GM23338 (cell line): ENCODE measurements around the gene PNLIP. TPM values are rescaled to one million over a fixed set of nuclear protein-coding genes. Genes with fewer than 3 reads are reported as not detected.

ENCODE experiments used
- ATAC-seq: fragments of 200-7000 bp; cut with Tn5 transposase; 3 replicates; pipeline ENCODE4 v1.9.1; 2020
- DNase-seq: peaks from one replicate; pipeline ENCODE4 v3.0.0-alpha.2; 2015; ENCODE audit warnings: low spot score
- H2AFZ ChIP-seq: fragments of 200-600 bp; sonication (generic); 2 replicates; pipeline ENCODE4 v1.8.0; 2016; ENCODE audit warnings: antibody characterized with exemption, mild to moderate bottlenecking, moderate library complexity
- H3F3A ChIP-seq: fragments of 200-600 bp; sonication (generic); replicated peaks from 2 replicates; pipeline ENCODE4 v1.8.0; 2017; ENCODE audit warnings: antibody characterized with exemption, mixed run types, low read depth
- H3K27ac ChIP-seq: fragments of 200-600 bp; sonication (generic); 2 replicates; pipeline ENCODE4 v1.6.1; 2016; ENCODE audit warnings: low read depth
- H3K27me3 ChIP-seq: fragments of 200-600 bp; sonication (generic); 2 replicates; pipeline ENCODE4 v1.8.0; 2016; ENCODE audit warnings: mild to moderate bottlenecking, mixed run types, moderate library complexity; ENCODE audit not compliant: insufficient read depth
- H3K36me3 ChIP-seq: fragments of 200-600 bp; sonication (generic); 2 replicates; pipeline ENCODE4 v1.8.0; 2016; ENCODE audit warnings: mild to moderate bottlenecking; ENCODE audit not compliant: insufficient read depth
- H3K4me1 ChIP-seq: fragments of 200-600 bp; sonication (generic); 2 replicates; pipeline ENCODE4 v1.8.0; 2016; ENCODE audit warnings: mild to moderate bottlenecking, moderate library complexity; ENCODE audit not compliant: insufficient read depth
- H3K4me2 ChIP-seq: fragments of 200-600 bp; sonication (generic); 2 replicates; pipeline ENCODE4 v1.7.1; 2017; ENCODE audit warnings: mixed run types
- H3K4me3 ChIP-seq: fragments of 200-600 bp; sonication (generic); 2 replicates; pipeline ENCODE4 v1.6.1; 2016; ENCODE audit warnings: mixed run types
- H3K79me2 ChIP-seq: fragments of 200-600 bp; sonication (generic); replicated peaks from 2 replicates; pipeline ENCODE4 v1.8.0; 2017; ENCODE audit warnings: mild to moderate bottlenecking; ENCODE audit not compliant: insufficient read depth
- H3K9me2 ChIP-seq: fragments of 200-600 bp; sonication (generic); 2 replicates; pipeline ENCODE4 v1.8.0; 2017; ENCODE audit not compliant: insufficient read depth
- H4K20me1 ChIP-seq: fragments of 200-600 bp; sonication (generic); replicated peaks from 2 replicates; pipeline ENCODE4 v1.8.0; 2017; ENCODE audit warnings: mild to moderate bottlenecking; ENCODE audit not compliant: insufficient read depth
- H3K27ac Mint-ChIP-seq: 2 replicates; pipeline ENCODE4 v1.8.0; 2020; ENCODE audit warnings: inconsistent platforms, mild to moderate bottlenecking, moderate library complexity, mixed read lengths
- H3K27me3 Mint-ChIP-seq: 3 replicates; pipeline ENCODE4 v1.8.0; 2022; ENCODE audit warnings: low read depth, mild to moderate bottlenecking, moderate library complexity, mixed read lengths, inconsistent platforms; ENCODE audit not compliant: insufficient read depth, poor library complexity
- H3K36me3 Mint-ChIP-seq: 3 replicates; pipeline ENCODE4 v1.8.0; 2021; ENCODE audit warnings: low read depth, mild to moderate bottlenecking, inconsistent platforms, moderate library complexity, mixed read lengths
- H3K4me1 Mint-ChIP-seq: 3 replicates; pipeline ENCODE4 v1.8.0; 2020; ENCODE audit warnings: mild to moderate bottlenecking, inconsistent platforms, mixed read lengths
- H3K4me3 Mint-ChIP-seq: 3 replicates; pipeline ENCODE4 v1.8.0; 2021; ENCODE audit warnings: moderate library complexity, mild to moderate bottlenecking, inconsistent platforms, mixed read lengths
- H3K9me3 Mint-ChIP-seq: 3 replicates; pipeline ENCODE4 v1.8.0; 2020; ENCODE audit warnings: moderate library complexity, mild to moderate bottlenecking, inconsistent platforms, mixed read lengths
- CREB1 ChIP-seq: fragments of 250-450 bp; sonication (Bioruptor Pico); IDR thresholded peaks from 2 replicates; pipeline ENCODE4 v1.5.0; 2020; ENCODE audit warnings: low read depth, mild to moderate bottlenecking, moderate library complexity
- CTCF ChIP-seq, 2 experiments: fragments of 200-600 bp in 1 of 2; sonication (generic) in 1 of 2; conservative IDR thresholded peaks; 2 replicates each; pipeline versions ENCODE4 v1.5.1 to v1.6.1; 2016 to 2017; ENCODE audit warnings: antibody characterized with exemption in 2 of 2, low read depth in 2 of 2, mild to moderate bottlenecking in 2 of 2, moderate library complexity in 1 of 2
- ETS1 ChIP-seq: IDR thresholded peaks from 2 replicates; pipeline ENCODE4 v1.6.1; 2016; ENCODE audit warnings: antibody characterized with exemption
- JUNB ChIP-seq: IDR thresholded peaks from one replicate; pipeline ENCODE4 v1.6.1; 2016; ENCODE audit warnings: antibody characterized with exemption; ENCODE audit not compliant: unreplicated experiment
- NANOG ChIP-seq: IDR thresholded peaks from 2 replicates; pipeline ENCODE4 v1.6.1; 2016; ENCODE audit warnings: antibody characterized with exemption, borderline replicate concordance
- STAT1 ChIP-seq: IDR thresholded peaks from one replicate; pipeline ENCODE4 v1.6.1; 2016; ENCODE audit warnings: antibody characterized with exemption; ENCODE audit not compliant: unreplicated experiment
- ZNF114 ChIP-seq: fragments of 250-450 bp; sonication (Bioruptor Pico); IDR thresholded peaks from 2 replicates; pipeline ENCODE4 v1.5.0; 2020; ENCODE audit warnings: mild to moderate bottlenecking, moderate library complexity
- ZNF331 ChIP-seq: fragments of 250-450 bp; sonication (Bioruptor Pico); IDR thresholded peaks from 2 replicates; pipeline ENCODE4 v1.5.0; 2020; ENCODE audit warnings: low read depth, mild to moderate bottlenecking, moderate library complexity
- polyA plus RNA-seq: library from polyadenylated mRNA; unstranded; fragments of >200 nt; fragmentation: Nextera tagmentation; extraction: Ambion mirVana; gene quantifications from 2 replicates; pipeline ENCODE4 v1.2.1, GENCODE V29; 2016
- total RNA-seq: library from RNA; depleted of rRNA; stranded (reverse); fragments of >200 nt; shearing (Covaris generic); gene quantifications from 2 replicates; pipeline ENCODE4 v1.2.3, GENCODE V29; 2014

Gene PNLIP
- total and polyA plus RNA-seq, 2 experiments from 2014 or later: not detected

- TF ChIP-seq CTCF (conservative IDR thresholded peaks at IDR 0.05; ENCODE audit: low read depth in 2 of 2) (peak; percentile 66 to 93), ZNF114 (CRISPR knock-in tag) (no peak), JUNB (no peak), CREB1 (CRISPR knock-in tag) (no peak)
- Histone ChIP-seq H3K4me3 (no peak overlapping the region), H3K27ac (no peak overlapping the region), H3K9me2 (no peaks in the 10 kb centered on the region; the same call in 1 of the 2 replicates), H3F3A (no peaks in the 10 kb centered on the region), H3K79me2 (no peaks in the 10 kb centered on the region), H3K4me1 (no peaks in the 10 kb centered on the region), H2AFZ (no peak overlapping the region), H3K4me2 (no peak overlapping the region), H4K20me1 (no peaks in the 10 kb centered on the region), H3K27me3 (no peaks in the 10 kb centered on the region), H3K36me3 (no peaks in the 10 kb centered on the region)
- H3K27me3 Mint-ChIP-seq: no peaks in the 10 kb centered on the region
- DNase-seq: peak; percentile 72
- peak; percentile 27; the same call in 1 of the 3 replicates for ATAC-seq
- H3K4me3 Mint-ChIP-seq: no peak overlapping the region
- no peaks in the 10 kb centered on the region for H3K4me1 Mint-ChIP-seq
- no peak overlapping the region for H3K27ac Mint-ChIP-seq
- no peaks in the 10 kb centered on the region for H3K9me3 Mint-ChIP-seq
- H3K36me3 Mint-ChIP-seq: no peaks in the 10 kb centered on the region
Observed at GRCh38 chr10:116521424-116522290, 24.1 kb upstream of the PNLIP start.

- Mint-ChIP-seq H3K27ac (no peak overlapping the region), H3K27me3 (no peaks in the 10 kb centered on the region), H3K36me3 (no peaks in the 10 kb centered on the region), H3K9me3 (no peaks in the 10 kb centered on the region), H3K4me1 (no peaks in the 10 kb centered on the region), H3K4me3 (no peak overlapping the region)
- ATAC-seq (no peak), DNase-seq (no peak)
- Histone ChIP-seq H3K36me3 (no peaks in the 10 kb centered on the region), H3K4me1 (no peaks in the 10 kb centered on the region), H3K4me3 (no peak overlapping the region), H3K4me2 (no peak overlapping the region), H3K9me2 (no peaks in the 10 kb centered on the region; the same call in 1 of the 2 replicates), H3F3A (no peaks in the 10 kb centered on the region), H4K20me1 (no peaks in the 10 kb centered on the region), H3K27me3 (no peaks in the 10 kb centered on the region), H3K27ac (no peak overlapping the region), H2AFZ (no peak overlapping the region), H3K79me2 (no peaks in the 10 kb centered on the region)
- no peak for TF ChIP-seq ZNF331 (CRISPR knock-in tag)
- TF ChIP-seq STAT1: no peak
- no peak for TF ChIP-seq CTCF (conservative IDR thresholded peaks at IDR 0.05; ENCODE audit: low read depth in 2 of 2)
- TF ChIP-seq JUNB: no peak
- TF ChIP-seq NANOG: no peak
- TF ChIP-seq ETS1: no peak
Observed at GRCh38 chr10:116522803-116523381, 22.8 kb upstream of the PNLIP start.
